ENCODE data around the gene TBC1D22B. TPM values are rescaled to one million over a fixed set of nuclear protein-coding genes. Genes with fewer than 3 reads are reported as not detected.

The TBC1D22B gene
- total RNA-seq, 6 experiments from 2014 or later = 1.3 to 4.0 (median 2.8) TPM

DNA sequence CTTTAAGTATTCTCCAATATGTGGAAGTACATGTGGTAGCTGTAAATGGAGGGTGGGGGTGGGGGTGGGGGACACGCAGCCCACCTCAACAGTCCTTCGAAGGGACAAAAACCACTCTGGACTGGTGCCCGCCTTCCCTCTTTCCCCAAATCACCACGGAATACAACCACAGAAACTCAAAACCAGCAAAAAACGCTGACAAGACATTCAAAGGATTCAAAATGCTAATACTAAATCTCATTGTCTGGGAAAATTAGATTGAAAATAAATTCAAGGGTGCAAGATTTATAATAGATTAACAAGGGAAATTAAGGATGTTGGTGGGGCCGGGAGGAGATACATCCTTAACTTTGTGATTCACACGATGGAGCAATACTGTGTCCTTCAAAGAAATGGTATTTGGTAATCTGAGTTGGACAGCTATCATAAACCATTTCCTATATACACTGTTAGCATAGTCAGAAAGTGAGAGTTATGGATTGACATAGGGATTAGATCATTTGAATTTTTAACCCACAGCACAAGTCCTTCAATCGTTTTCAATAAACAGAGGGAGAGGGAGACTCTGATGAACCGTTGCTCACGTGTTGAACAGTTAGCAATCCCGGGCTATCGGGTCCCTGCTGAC, 766 bp upstream of the TBC1D22B start:
- Histone ChIP-seq H3K4me3 (peak overlapping the region in 2 of 3 donors; percentile 78 to 81), H3K36me3 (no peaks in the 10 kb centered on the region), H3K9me3 (no peaks in the 10 kb centered on the region), H3K4me1 (peaks cover 0 to 10% (median 0%) of the 10 kb centered on the region in 4 donors), H3K27me3 (no peaks in the 10 kb centered on the region), H3K27ac (no peak overlapping the region)
- TF ChIP-seq, protein P1, sequence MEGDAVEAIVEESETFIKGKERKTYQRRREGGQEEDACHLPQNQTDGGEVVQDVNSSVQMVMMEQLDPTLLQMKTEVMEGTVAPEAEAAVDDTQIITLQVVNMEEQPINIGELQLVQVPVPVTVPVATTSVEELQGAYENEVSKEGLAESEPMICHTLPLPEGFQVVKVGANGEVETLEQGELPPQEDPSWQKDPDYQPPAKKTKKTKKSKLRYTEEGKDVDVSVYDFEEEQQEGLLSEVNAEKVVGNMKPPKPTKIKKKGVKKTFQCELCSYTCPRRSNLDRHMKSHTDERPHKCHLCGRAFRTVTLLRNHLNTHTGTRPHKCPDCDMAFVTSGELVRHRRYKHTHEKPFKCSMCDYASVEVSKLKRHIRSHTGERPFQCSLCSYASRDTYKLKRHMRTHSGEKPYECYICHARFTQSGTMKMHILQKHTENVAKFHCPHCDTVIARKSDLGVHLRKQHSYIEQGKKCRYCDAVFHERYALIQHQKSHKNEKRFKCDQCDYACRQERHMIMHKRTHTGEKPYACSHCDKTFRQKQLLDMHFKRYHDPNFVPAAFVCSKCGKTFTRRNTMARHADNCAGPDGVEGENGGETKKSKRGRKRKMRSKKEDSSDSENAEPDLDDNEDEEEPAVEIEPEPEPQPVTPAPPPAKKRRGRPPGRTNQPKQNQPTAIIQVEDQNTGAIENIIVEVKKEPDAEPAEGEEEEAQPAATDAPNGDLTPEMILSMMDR (IDR thresholded peaks at IDR 0.05) = no peak
- TF ChIP-seq POLR2A (IDR thresholded peaks at IDR 0.05) = no peak
- ATAC-seq (no peak), DNase-seq (no peak)
- WGBS (ENCODE audit: insufficient coverage, low coverage, low lambda C conversion rate, missing lambda C conversion rate) = 34% methylated on average over 12 of the region's 12 CpGs
- intact Hi-C loops (cut with DNase I) = no loop called here

DNA sequence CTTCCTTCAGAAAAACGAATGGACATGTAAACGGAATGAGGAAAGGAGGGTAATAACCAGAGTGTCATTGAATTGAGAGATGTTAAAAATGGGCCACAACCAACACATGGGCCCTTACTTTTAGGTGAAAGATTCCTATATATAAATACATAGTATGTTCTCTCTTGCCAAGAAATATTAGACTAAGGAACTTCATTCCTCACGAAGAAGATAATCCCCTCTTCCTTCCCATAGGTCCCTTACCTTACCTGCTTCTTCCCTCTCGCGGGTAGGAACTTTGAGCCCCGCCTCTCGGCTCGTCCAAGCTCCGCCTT, 295 bp upstream of the TBC1D22B start:
- 0% methylated on average over 9 of the region's 9 CpGs for WGBS (ENCODE audit: insufficient coverage, low coverage, low lambda C conversion rate, missing lambda C conversion rate)
- no peak for DNase-seq
- H3K4me3 ChIP-seq = peak overlapping the region; percentile 78 to 90 (median 81)
- intact Hi-C loops (cut with DNase I) = no loop called here
- H3K4me1 ChIP-seq = peaks cover 0 to 13% (median 1%) of the 10 kb centered on the region in 4 donors
- H3K27me3 ChIP-seq = no peaks in the 10 kb centered on the region
- H3K36me3 ChIP-seq = no peaks in the 10 kb centered on the region
- TF ChIP-seq POLR2A (IDR thresholded peaks at IDR 0.05) = no peak
- TF ChIP-seq, protein P1 (IDR thresholded peaks at IDR 0.05) = no peak
- peak overlapping the region in 1 of 3 donors; percentile 94 for H3K27ac ChIP-seq
- no peak for ATAC-seq
- no peaks in the 10 kb centered on the region for H3K9me3 ChIP-seq

DNA sequence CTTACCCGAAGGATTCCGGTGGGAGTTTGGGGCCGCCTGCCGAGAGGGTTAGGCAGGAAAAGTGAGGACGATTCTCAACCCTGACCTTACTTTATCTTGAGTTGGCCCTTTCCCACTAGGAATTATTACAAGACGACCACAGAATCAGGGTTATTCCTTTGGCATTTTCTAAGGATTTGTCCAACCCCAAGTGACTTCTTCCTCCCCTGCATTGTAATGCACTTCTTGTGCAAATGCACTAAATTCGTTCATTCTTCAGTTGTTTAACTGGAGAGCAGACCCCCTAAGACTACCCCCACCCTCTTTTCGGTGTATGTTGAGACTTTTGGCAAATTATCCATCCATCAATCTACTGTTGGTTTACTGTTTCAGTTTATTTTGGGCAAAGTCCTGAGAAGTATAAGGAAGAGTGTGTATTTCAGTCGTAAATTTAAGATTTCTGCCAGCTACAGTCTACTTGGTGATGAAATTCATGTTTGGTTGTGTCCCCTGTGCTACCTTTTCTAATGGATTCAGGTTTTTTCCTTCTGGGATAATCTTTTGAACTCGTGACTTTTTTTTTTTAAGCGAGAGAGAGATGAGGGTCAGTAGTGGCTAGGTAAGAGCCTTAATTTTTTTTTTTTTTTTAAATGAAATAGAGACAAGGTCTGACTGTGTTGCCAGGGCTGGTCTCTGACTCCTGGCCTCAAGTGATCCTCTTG, 983 bp downstream of the TBC1D22B start:
- H3K27me3 ChIP-seq = no peaks in the 10 kb centered on the region
- DNase-seq (no peak), ATAC-seq (no peak)
- no peak for TF ChIP-seq POLR2A (IDR thresholded peaks at IDR 0.05)
- TF ChIP-seq, protein P1 (IDR thresholded peaks at IDR 0.05) = no peak
- H3K4me3 ChIP-seq = peak overlapping the region; percentile 78 to 90 (median 81)
- H3K9me3 ChIP-seq = no peaks in the 10 kb centered on the region
- intact Hi-C loops (cut with DNase I) = no loop called here
- H3K27ac ChIP-seq = peak overlapping the region in 2 of 3 donors; percentile 94
- 12% methylated on average over 7 of the region's 11 CpGs for WGBS (ENCODE audit: insufficient coverage, low coverage, low lambda C conversion rate, missing lambda C conversion rate)
- peaks cover 0 to 16% (median 4%) of the 10 kb centered on the region in 4 donors for H3K4me1 ChIP-seq
- no peaks in the 10 kb centered on the region for H3K36me3 ChIP-seq

DNA sequence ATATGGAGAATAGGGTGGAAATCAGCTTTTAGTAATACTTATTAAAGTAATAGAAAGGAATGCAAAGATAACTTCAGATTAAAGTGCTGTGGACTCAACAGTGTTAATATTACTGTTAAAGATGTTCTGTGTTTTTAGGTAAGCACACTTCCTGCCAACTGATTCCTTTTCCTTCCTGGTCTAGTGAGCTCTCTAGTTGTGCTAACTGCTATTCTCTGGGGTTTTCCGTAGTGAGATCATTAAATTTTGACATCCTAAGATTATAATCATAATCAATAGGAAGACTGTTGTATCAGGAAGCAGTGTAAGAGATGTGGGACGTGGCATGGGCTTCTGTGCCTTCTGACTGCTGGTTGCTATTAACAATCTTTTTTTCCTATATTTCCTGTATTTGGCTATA, 1.6 kb downstream of the TBC1D22B start:
- TF ChIP-seq, protein P1 (IDR thresholded peaks at IDR 0.05) = no peak
- TF ChIP-seq POLR2A (IDR thresholded peaks at IDR 0.05) = no peak
- intact Hi-C loops (cut with DNase I) = no loop called here
- Histone ChIP-seq H3K27me3 (no peaks in the 10 kb centered on the region), H3K9me3 (no peaks in the 10 kb centered on the region), H3K4me3 (peak overlapping the region in 1 of 3 donors; percentile 90), H3K4me1 (peaks cover 0 to 16% (median 4%) of the 10 kb centered on the region in 4 donors), H3K27ac (peak overlapping the region in 1 of 3 donors; percentile 61), H3K36me3 (no peaks in the 10 kb centered on the region)
- no peak for DNase-seq
- 21% methylated on average over 2 of the region's 2 CpGs for WGBS (ENCODE audit: insufficient coverage, low coverage, low lambda C conversion rate, missing lambda C conversion rate)
- ATAC-seq = peak in 1 of 4 donors; percentile 2
